NCI-H1694 (cell line): Measurements from ENCODE around the gene IGFL2.

Experiments
- DNase-seq: peaks from one replicate; lab custom pipeline; 2025; lab: John Stamatoyannopoulos, UW

Gene IGFL2

DNA sequence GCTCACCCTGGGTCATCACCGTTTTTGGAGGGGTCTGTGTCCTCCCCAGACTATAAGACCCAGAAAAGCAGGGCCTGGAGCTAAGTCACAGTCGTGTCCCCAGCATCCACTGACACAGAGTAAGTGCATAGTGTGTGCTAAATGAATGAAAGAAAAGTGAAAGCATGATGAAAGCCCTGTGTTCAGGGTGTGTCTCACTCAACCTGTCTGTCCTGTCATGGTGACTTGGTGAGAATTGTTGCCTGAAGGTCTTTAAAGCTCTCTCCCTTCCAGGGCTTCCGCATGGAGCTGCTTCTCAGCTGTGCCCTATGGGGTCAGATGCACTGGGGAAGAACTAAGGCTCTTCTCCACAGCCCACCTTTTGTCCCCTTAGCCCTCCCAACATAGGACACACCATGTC is 61.0 kb downstream of the IGFL2 start:
- DNase-seq: no peak

DNA sequence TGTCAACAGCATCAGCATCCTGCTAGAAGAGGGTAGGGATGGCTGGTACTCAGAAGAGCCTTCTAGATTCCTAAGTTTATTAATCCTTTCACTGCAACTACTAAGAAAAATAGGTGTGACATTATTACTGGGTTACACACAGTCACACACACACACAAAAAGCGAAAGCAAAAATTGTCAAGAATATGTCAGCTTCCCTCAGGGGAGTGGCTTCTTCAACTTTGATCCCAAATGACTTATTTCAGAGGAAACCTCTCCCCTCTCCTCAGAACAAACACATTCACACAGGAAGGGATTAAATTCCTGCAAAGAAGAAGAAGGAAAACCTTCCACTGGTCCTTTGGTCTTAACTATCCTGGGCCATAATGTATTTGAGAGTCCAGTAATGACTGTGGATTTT is 61.4 kb downstream of the IGFL2 start:
- DNase-seq: no peak

DNA sequence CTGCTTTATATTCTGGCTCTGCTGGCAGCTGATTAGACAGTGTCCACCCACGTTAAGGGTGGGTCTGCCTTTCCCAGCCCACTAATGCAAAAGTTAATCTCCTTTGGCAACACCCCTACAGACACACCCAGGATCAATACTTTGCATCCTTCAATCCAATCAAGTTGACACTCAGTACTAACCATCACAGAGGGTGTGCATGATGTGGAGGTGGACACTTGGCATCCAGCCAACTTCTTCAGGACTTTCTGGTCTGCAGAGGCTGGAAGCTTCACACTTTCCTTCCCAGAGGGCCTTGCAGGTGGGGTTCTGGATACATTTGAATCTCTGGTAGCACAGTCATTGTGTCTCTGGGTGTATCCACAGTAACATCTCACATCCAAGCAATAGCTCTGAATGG is 62.6 kb downstream of the IGFL2 start:
- DNase-seq: no peak
